Activated naive CD4-positive, alpha-beta T cell treated with anti-CD3 and anti-CD28 coated beads, Interleukin-2, amount 50 U/mL, for 72 hours (primary cell): ENCODE results near the gene BOK. TPM values are rescaled to one million over a fixed set of nuclear protein-coding genes. Genes with fewer than 3 reads are reported as not detected.

ENCODE experiments used
- ATAC-seq, 2 donors: fragments of 150-1000 bp; cut with Tn5 transposase; 2 replicates each; pipeline ENCODE4 v1.10.0; 2021; ENCODE audit warnings: mild to moderate bottlenecking in 2 of 2, moderate library complexity in 2 of 2
- DNase-seq, 2 donors: peaks; one replicate each; pipeline ENCODE4 v3.0.0; 2021 to 2022; ENCODE audit warnings: low spot score in 2 of 2
- H3K27ac Mint-ChIP-seq, 2 donors: one replicate each; pipeline ENCODE4 v1.8.0; 2022; ENCODE audit warnings: mild to moderate bottlenecking in 2 of 2, mixed read lengths in 2 of 2
- H3K36me3 Mint-ChIP-seq, 2 donors: one replicate each; pipeline ENCODE4 v1.8.0; 2022; ENCODE audit warnings: mixed read lengths in 2 of 2
- H3K9me3 Mint-ChIP-seq, 2 donors: one replicate each; pipeline ENCODE4 v1.8.0; 2022; ENCODE audit warnings: mixed read lengths in 2 of 2
- total RNA-seq, 2 donors: library from RNA; stranded (reverse); gene quantifications; one replicate each; pipeline ENCODE4 v1.2.3, GENCODE V29; 2022

BOK gene
- total RNA-seq, 2 donors from 2014 or later, result 0.35 TPM; not detected in 1

DNA sequence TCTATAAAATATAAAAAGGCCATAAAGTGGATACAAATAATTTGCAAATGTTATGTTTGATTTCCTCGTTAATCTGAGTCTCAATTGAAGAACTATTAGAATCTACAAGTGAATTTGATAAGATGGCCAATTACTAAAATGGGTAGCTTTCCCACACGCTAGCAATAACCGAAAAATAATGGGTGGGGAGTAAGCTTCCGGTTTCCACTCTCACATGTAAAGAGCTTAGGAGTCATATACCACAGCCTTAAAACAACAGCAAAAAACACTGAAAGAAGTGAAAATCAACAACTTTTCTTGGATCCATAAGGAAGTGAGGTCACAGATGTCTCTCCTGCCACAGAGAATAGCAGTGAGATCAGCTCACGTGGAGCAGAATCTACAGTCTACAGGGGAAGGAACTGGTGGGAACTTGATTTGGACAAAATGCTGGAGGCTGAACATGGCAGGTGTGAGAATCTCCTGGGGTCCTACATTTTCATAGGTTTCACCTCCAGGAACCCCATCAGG, 59.8 kb downstream of the BOK start:
- peak overlapping the region; percentile 73 to 94 for H3K27ac Mint-ChIP-seq
- H3K9me3 Mint-ChIP-seq, result peaks cover 13 to 23% of the 10 kb centered on the region in 2 donors
- no peak for DNase-seq
- H3K36me3 Mint-ChIP-seq, result peaks cover 26 to 40% of the 10 kb centered on the region in 2 donors
- no peak for ATAC-seq

GRCh38 chr2:241618829-241619228, 60.3 kb downstream of the BOK start:
- Mint-ChIP-seq H3K36me3 (peaks cover 26 to 40% of the 10 kb centered on the region in 2 donors), H3K9me3 (peaks cover 13 to 23% of the 10 kb centered on the region in 2 donors), H3K27ac (peak overlapping the region; percentile 73 to 94)
- DNase-seq, result no peak
- ATAC-seq, result no peak

DNA sequence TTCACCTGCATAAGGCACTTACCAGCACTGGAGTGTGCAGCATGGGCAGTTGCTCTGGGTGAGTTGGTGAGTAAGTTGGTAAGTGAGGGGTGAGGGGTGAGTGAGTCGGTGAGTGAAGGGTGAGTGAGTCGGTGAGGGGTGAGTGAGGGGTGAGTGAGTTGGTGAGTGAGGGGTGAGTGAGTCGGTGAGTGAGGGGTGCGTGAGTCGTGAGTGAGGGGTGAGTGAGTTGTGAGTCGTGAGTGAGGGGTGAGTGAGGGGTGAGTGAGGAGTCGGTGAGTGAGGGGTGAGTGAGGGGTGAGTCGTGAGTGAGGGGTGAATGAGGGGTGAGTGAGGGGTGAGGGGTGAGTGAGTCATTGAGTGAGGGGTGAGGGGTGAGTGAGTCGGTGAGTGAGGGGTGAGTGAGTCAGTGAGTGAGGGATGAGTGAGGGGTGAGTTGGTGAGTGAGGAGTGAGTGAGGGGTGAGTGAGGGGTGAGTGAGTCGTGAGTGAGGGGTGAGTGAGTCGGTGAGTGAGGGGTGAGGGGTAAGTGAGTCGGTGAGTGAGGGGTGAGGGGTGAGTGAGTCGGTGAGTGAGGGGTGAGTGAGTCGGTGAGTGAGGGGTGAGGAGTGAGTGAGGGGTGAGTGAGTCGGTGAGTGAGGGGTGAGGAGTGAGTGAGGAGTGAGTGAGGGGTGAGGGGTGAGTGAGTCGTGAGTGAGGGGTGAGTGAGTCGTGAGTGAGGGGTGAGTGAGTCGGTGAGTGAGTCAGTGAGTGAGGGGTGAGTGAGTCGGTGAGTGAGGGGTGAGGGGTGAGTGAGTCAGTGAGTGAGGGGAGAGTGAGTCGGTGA, 61.3 kb downstream of the BOK start:
- H3K9me3 Mint-ChIP-seq, result peaks cover 13 to 23% of the 10 kb centered on the region in 2 donors
- peak; percentile 32 to 38 for ATAC-seq
- no peak for DNase-seq
- peak overlapping the region; percentile 73 to 94 for H3K27ac Mint-ChIP-seq
- H3K36me3 Mint-ChIP-seq, result peaks cover 26 to 40% of the 10 kb centered on the region in 2 donors

- ATAC-seq (peak; percentile 90), DNase-seq (peak; percentile 67 to 79)
- peaks cover 13 to 23% of the 10 kb centered on the region in 2 donors for H3K9me3 Mint-ChIP-seq
- peaks cover 26 to 40% of the 10 kb centered on the region in 2 donors for H3K36me3 Mint-ChIP-seq
- H3K27ac Mint-ChIP-seq, result peak overlapping the region; percentile 73 to 96
Observed at GRCh38 chr2:241620419-241620769, 61.8 kb downstream of the BOK start.

Other genes with a start within 250 kb of the BOK start
- 100 to 1,000 TPM; 276 to 297 TPM for gene HDLBP, start 243.1 kb upstream of the BOK start, total RNA-seq
- 100 to 1,000 TPM; 148 to 210 TPM for gene SEPTIN2, start 242.8 kb upstream of the BOK start, total RNA-seq
- gene FARP2, start 202.5 kb upstream of the BOK start, total RNA-seq, result 10 to 100 TPM; 24.0 to 32.8 TPM
- 10 to 100 TPM; 35.3 to 95.5 TPM for gene STK25, start 50.2 kb upstream of the BOK start, total RNA-seq
- gene THAP4, start 78.4 kb downstream of the BOK start, total RNA-seq, result 10 to 100 TPM; 42.2 to 45.8 TPM
- gene ATG4B, start 78.9 kb downstream of the BOK start, total RNA-seq, result 100 to 1,000 TPM; 103 to 107 TPM
- 10 to 100 TPM; 85.5 to 92.9 TPM for gene DTYMK, start 128.1 kb downstream of the BOK start, total RNA-seq
- gene ING5, start 143.3 kb downstream of the BOK start, total RNA-seq, result 10 to 100 TPM; 36.9 to 41.6 TPM
- gene D2HGDH, start 175.9 kb downstream of the BOK start, total RNA-seq, result 10 to 100 TPM; 22.1 to 38.2 TPM
- gene GAL3ST2, start 218.1 kb downstream of the BOK start, total RNA-seq, result 1 to 10 TPM in 1 of 2 donors, under 1 TPM in 1; 0.16 to 1.1 TPM